ENCODE data around the gene RHBDF1. TPM values are rescaled to one million over a fixed set of nuclear protein-coding genes. Genes with fewer than 3 reads are reported as not detected.

The RHBDF1 gene, protein sequence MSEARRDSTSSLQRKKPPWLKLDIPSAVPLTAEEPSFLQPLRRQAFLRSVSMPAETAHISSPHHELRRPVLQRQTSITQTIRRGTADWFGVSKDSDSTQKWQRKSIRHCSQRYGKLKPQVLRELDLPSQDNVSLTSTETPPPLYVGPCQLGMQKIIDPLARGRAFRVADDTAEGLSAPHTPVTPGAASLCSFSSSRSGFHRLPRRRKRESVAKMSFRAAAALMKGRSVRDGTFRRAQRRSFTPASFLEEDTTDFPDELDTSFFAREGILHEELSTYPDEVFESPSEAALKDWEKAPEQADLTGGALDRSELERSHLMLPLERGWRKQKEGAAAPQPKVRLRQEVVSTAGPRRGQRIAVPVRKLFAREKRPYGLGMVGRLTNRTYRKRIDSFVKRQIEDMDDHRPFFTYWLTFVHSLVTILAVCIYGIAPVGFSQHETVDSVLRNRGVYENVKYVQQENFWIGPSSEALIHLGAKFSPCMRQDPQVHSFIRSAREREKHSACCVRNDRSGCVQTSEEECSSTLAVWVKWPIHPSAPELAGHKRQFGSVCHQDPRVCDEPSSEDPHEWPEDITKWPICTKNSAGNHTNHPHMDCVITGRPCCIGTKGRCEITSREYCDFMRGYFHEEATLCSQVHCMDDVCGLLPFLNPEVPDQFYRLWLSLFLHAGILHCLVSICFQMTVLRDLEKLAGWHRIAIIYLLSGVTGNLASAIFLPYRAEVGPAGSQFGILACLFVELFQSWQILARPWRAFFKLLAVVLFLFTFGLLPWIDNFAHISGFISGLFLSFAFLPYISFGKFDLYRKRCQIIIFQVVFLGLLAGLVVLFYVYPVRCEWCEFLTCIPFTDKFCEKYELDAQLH
- total RNA-seq = under 1 TPM; 0.23 to 0.47 TPM

DNA sequence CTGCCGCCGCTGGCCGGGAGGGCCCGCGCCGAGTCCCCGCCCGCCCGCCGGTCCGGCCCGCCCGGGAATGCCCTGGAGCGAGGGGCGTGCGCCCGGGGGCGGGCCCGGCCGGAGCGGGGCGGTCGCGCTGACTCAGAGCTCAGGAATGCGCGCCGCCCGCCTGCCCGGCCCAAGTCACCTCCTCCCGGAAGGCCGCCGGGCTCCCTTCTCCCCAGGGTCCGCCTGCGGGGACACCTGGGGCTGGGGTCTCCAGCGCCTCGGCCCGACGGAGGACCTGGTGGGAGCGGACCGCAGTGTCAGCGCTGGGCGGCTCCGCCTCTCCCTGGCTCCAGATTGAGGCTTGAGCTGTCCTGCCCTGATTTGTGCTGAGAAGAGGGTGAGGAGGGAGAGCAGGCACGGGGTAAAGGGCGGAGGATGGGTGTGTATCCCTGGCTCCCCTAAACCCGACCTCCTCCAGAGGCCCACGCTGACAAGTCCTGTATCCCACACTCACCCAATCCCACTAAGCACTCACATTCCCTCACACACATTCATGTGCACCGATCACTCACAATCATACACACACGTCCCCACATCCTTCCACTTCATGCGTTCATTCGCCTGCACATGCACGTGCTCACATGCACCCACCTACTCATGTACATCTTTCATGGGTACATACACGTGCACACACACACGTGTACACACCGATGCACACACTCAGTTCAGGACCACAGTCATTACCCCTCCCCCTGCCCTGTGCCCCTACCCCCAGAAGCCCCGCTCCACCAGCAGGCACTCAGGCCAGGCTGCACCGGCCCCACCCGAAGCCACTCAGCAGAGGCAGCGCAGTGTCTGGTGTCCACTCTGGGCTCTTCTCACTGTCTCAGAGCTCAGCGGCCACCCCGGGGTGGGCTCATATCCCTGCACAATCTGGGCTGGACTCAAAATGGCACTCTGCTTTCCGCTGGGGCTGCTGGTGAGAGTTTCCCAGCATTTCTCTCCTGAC is at the start of gene RHBDF1:
Gene RHBDF1 (minus strand): TSS at position 71 of the 988 bp plus-strand sequence. CDS start 7,616 bp downstream, outside the sequence.
- no peaks in the 10 kb centered on the region for H3K9me3 Mint-ChIP-seq
- H3K27ac Mint-ChIP-seq = peak within 1 kb of the TSS in 1 of 2 donors; percentile 66
- H3K36me3 Mint-ChIP-seq = peaks cover 5 to 6% of the 10 kb centered on the region in 2 donors
- ATAC-seq (peak; percentile 53 to 60), DNase-seq (ENCODE audit: low spot score in 2 of 2) (no peak)

- H3K9me3 Mint-ChIP-seq = no peaks in the 10 kb centered on the region
- H3K27ac Mint-ChIP-seq = no peak overlapping the region
- DNase-seq (ENCODE audit: low spot score in 2 of 2) (no peak), ATAC-seq (no peak)
- peaks cover 0 to 6% of the 10 kb centered on the region in 2 donors for H3K36me3 Mint-ChIP-seq
These were observed 48.3 kb upstream of the RHBDF1 start for GRCh38 chr16:120756-121155.

GRCh38 chr16:119835-120491 is 47.5 kb upstream of the RHBDF1 start:
- ATAC-seq (no peak), DNase-seq (ENCODE audit: low spot score in 2 of 2) (no peak)
- Mint-ChIP-seq H3K36me3 (peaks cover 0 to 6% of the 10 kb centered on the region in 2 donors), H3K27ac (no peak overlapping the region), H3K9me3 (no peaks in the 10 kb centered on the region)

DNA sequence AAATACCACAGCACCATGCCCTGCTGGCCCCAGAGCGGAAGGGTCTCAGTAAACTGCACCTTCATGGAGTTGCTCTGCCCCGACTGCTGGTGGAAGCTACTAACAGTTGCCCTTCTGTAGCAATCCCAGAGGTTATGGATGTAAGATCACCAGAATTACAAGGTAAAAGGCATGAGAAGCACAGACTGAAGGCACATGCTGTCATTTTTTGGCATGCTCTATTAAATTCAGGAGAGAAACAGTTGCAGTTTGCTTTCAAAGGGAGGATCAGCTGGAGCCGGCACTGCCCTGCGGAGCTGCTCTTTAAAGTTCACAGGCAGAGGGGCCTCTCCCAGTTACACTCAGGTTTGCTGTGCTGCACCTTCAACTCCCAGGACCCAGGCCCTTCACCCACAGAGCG is 46.9 kb upstream of the RHBDF1 start:
- no peak for DNase-seq (ENCODE audit: low spot score in 2 of 2)
- peaks cover 0 to 6% of the 10 kb centered on the region in 2 donors for H3K36me3 Mint-ChIP-seq
- H3K27ac Mint-ChIP-seq = no peak overlapping the region
- no peak for ATAC-seq
- H3K9me3 Mint-ChIP-seq = no peaks in the 10 kb centered on the region

DNA sequence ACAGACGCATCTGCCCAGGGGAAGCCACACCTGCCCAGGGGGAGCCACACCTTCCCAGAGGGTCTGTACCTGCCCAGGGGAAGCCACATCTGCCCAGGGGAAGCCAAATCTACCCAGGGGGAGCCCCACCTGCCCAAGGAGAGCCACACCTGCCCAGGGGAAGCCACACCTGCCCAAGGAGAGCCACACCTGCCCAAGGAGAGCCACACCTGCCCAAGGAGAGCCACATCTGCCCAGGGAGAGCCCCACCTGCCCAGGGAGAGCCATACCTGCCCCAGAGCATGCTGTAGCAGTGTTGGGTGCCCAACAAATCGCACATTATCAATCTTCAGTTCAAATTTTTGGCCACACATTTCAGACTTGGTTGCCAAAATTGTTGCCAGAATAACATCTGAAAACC is 46.4 kb upstream of the RHBDF1 start:
- ATAC-seq = no peak
- Mint-ChIP-seq H3K27ac (no peak overlapping the region), H3K36me3 (peaks cover 0 to 6% of the 10 kb centered on the region in 2 donors), H3K9me3 (no peaks in the 10 kb centered on the region)
- DNase-seq (ENCODE audit: low spot score in 2 of 2) = no peak

DNA sequence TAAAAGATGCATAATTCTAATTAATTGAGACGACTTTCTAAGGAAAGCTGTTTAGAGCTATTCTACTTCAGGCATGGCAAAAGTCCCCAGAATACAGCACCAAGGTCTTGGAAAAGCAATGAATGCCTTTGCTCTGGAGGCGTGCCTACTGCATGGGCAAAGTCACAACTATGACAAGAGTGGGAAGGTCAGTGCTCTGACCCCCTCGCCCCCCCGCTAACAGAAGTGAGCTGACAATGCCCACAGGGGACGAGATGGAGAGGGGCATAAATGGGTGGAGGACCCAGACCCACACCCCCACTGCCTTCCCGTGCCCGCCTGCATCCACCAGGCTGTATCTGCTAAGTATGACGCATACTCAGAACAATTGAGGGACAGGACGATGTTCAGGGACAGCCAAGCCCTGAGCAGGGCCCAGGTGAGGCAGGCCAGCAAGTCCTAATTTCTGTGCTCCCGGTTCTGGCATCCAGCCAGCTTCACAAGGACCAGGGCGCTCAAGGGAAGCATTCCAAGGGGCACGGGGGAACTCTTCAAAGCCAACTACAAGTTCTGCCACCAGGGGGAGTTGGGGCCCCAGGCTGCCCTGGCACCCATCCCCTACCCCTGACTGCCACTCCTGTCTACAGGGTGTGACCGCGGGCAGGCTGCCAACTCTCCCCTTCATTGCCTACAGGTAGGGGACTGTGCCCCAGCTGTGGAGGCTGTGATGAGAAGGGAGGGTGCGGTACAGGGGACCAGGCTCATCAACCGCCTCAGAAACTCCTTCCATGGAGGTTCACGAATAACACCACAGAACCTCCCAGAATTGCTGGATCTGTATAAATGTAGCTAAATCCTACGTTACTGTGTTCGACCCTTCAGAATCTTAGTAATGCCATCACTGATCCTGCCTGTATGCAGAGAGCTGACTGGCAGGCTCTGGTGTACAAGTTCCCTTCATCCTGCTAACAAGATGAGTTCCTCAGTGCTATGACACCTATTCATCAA is 45.2 kb upstream of the RHBDF1 start:
- ATAC-seq = peak; percentile 53 to 82
- DNase-seq (ENCODE audit: low spot score in 2 of 2) = peak in 1 of 2 donors; percentile 73
- H3K9me3 Mint-ChIP-seq = no peaks in the 10 kb centered on the region
- H3K36me3 Mint-ChIP-seq = peaks cover 3 to 6% of the 10 kb centered on the region in 2 donors
- H3K27ac Mint-ChIP-seq = no peak overlapping the region

- ATAC-seq (no peak), DNase-seq (ENCODE audit: low spot score in 2 of 2) (no peak)
- H3K36me3 Mint-ChIP-seq = peaks cover 6 to 11% of the 10 kb centered on the region in 2 donors
- H3K27ac Mint-ChIP-seq = no peak overlapping the region
- H3K9me3 Mint-ChIP-seq = no peaks in the 10 kb centered on the region
These were observed 43.6 kb upstream of the RHBDF1 start for GRCh38 chr16:116015-116414.

DNA sequence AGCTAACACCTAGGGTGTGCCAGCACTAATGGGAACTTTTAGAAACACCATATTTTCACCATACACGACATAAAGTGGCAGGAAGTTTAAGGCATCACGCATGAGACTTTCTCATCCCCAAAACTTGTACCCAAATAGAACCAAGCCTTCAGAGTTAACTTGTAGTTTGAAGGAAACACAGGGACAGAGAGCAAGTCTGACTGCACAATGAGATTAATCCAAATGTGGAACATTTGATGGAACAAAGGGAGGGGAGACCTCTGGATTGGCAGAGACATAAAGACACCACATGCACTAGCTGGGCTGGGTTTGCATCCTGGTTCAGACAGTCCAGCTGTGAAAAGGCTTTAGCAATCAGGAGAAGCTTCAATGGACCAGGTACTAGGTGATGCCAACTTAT is 41.9 kb upstream of the RHBDF1 start:
- ATAC-seq (no peak), DNase-seq (ENCODE audit: low spot score in 2 of 2) (no peak)
- Mint-ChIP-seq H3K27ac (no peak overlapping the region), H3K9me3 (no peaks in the 10 kb centered on the region), H3K36me3 (peaks cover 6 to 11% of the 10 kb centered on the region in 2 donors)

DNA sequence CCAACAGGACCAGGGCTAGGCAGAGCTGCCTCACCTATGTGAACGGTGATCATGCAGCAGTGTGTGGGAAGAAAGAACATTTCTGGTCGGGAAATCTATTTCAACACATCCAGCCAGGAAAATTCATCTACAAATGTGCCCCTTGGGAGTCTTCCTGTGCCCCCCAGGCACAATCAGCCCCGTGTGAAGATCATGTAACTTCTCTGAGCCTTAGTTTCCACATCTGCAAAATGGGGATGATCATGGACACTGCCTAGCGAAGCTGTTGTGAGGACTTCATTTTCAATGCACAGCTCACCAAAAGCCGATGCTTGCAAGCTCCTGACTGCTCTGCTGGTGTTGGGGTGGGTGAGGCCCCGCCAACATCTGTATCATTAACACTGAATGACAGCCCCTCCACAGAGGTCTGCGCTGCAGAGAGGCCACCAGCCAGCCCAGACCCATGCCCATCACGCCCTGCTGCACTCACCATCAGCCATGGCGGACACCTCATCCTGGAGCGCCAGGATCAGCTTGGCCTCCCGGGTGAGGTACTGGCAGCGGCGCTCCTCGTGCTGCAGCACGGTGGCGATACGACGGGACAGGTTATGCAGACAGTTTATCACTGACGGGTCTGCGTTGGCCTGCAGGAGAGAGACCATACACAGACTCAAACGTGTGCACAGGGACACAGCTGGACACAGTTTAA is 39.9 kb upstream of the RHBDF1 start:
- H3K9me3 Mint-ChIP-seq = no peaks in the 10 kb centered on the region
- peaks cover 6 to 11% of the 10 kb centered on the region in 2 donors for H3K36me3 Mint-ChIP-seq
- no peak for ATAC-seq
- no peak for DNase-seq (ENCODE audit: low spot score in 2 of 2)
- peak overlapping the region in 1 of 2 donors; percentile 74 for H3K27ac Mint-ChIP-seq

- Mint-ChIP-seq H3K27ac (no peak overlapping the region), H3K36me3 (no peaks in the 10 kb centered on the region), H3K9me3 (no peaks in the 10 kb centered on the region)
- ATAC-seq (peak; percentile 69 to 74), DNase-seq (ENCODE audit: low spot score in 2 of 2) (peak in 1 of 2 donors; percentile 46)
These were observed 34.3 kb upstream of the RHBDF1 start for GRCh38 chr16:106623-107324.

DNA sequence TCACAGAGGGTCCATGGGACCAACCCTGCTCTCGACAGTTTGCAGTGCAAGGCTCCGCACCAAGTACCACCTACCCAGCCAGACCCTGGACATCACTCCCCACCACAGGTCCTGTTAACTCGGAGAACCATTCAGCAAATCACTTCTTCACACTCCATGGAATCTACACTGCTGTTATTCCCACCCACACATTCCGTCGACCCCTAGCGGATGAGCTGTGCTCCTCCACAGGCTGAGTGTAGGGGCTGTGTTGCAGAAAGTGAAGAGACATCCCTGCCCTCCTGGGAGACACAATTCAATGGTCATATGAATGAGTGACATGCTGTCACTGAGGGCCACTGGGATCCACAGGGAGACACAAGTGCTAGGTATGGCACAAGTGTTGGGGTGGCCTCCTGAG is 33.1 kb upstream of the RHBDF1 start:
- no peaks in the 10 kb centered on the region for H3K36me3 Mint-ChIP-seq
- H3K9me3 Mint-ChIP-seq = no peaks in the 10 kb centered on the region
- H3K27ac Mint-ChIP-seq = no peak overlapping the region
- DNase-seq (ENCODE audit: low spot score in 2 of 2) (no peak), ATAC-seq (no peak)

- no peaks in the 10 kb centered on the region for H3K36me3 Mint-ChIP-seq
- H3K27ac Mint-ChIP-seq = no peak overlapping the region
- H3K9me3 Mint-ChIP-seq = no peaks in the 10 kb centered on the region
- DNase-seq (ENCODE audit: low spot score in 2 of 2) (no peak), ATAC-seq (no peak)
These were observed 32.5 kb upstream of the RHBDF1 start for GRCh38 chr16:104928-105327.

- ATAC-seq (no peak), DNase-seq (ENCODE audit: low spot score in 2 of 2) (no peak)
- no peaks in the 10 kb centered on the region for H3K9me3 Mint-ChIP-seq
- H3K36me3 Mint-ChIP-seq = no peaks in the 10 kb centered on the region
- H3K27ac Mint-ChIP-seq = no peak overlapping the region
These were observed 31.9 kb upstream of the RHBDF1 start for GRCh38 chr16:104355-104754.
